Endothelial cell of umbilical vein (primary cell): ENCODE measurements around the gene LUZP2.

Experiments
- CTCF ChIP-seq, 2 donors: IDR thresholded peaks; 1 replicate in 1 of 2; 2 replicates in 1 of 2; pipeline ENCODE4 v1.5.1; 2011; ENCODE audit warnings: low read length in 2 of 2, mild to moderate bottlenecking in 2 of 2, moderate library complexity in 2 of 2, control low read depth in 1 of 2, inconsistent platforms in 1 of 2, low read depth in 1 of 2; ENCODE audit not compliant: insufficient read depth in 1 of 2; ENCODE audit errors: extremely low read depth in 1 of 2
- POLR2AphosphoS5 ChIP-seq: IDR thresholded peaks from 2 replicates; pipeline ENCODE4 v1.6.1; 2012; ENCODE audit warnings: low read depth, mild to moderate bottlenecking, control low read depth, low read length, moderate library complexity; ENCODE audit not compliant: insufficient read depth

- TF ChIP-seq CTCF (IDR thresholded peaks at IDR 0.05; ENCODE audit: extremely low read depth in 1 of 2, insufficient read depth in 1 of 2, low read depth in 1 of 2, low read length in 2 of 2): no peak
- TF ChIP-seq POLR2AphosphoS5: no peak
These were observed 556.0 kb downstream of the LUZP2 start for GRCh38 chr11:25052844-25053243.
